ENCODE measurements around the gene CHI3L2. TPM values are rescaled to one million over a fixed set of nuclear protein-coding genes. Genes with fewer than 3 reads are reported as not detected.

CHI3L2 gene
- total and polyA plus RNA-seq, 2 of the 4 experiments (the other 2 are of a cell fraction) = 0.18 to 0.19 TPM

GRCh38 chr1:111227851-111228747 is 586 bp downstream of the CHI3L2 start:
- Histone ChIP-seq H3K9ac (ENCODE audit: low read depth, low read length) (no peak overlapping the region), H3K27ac (ENCODE audit: insufficient read depth, low read length) (peak overlapping the region; percentile 66; the same call in 1 of the 2 replicates), H4K91ac (ENCODE audit: insufficient read depth, low read depth, low read length) (no peak overlapping the region), H2AK9ac (replicated peaks; ENCODE audit: low read depth, low read length, poor library complexity) (no peak overlapping the region), H3K79me1 (ENCODE audit: low read depth in 1 of 2, low read length in 2 of 2) (no peaks in the 10 kb centered on the region), H3K4ac (ENCODE audit: low read depth, low read length) (no peak overlapping the region), H4K5ac (ENCODE audit: low read depth, low read length) (peak overlapping the region; percentile 29), H2AK5ac (ENCODE audit: low read depth, low read length) (no peak overlapping the region), H4K20me1 (ENCODE audit: insufficient read depth, low read length) (no peaks in the 10 kb centered on the region), H2AFZ (replicated peaks; ENCODE audit: low read length, poor library complexity) (peak overlapping the region; percentile 67), H3K9me3 (ENCODE audit: control insufficient read depth, insufficient read depth, low read length) (no peaks in the 10 kb centered on the region), H3K4me1 (ENCODE audit: control insufficient read depth, insufficient read depth, low read length) (peaks cover 12% of the 10 kb centered on the region), H3K9me1 (ENCODE audit: insufficient read depth, low read length) (no peaks in the 10 kb centered on the region), H2BK120ac (ENCODE audit: low read depth, low read length) (peak overlapping the region; percentile 60), H3K36me3 (ENCODE audit: control insufficient read depth, insufficient read depth, low read length) (no peaks in the 10 kb centered on the region), H3K18ac (ENCODE audit: low read depth, low read length) (peak overlapping the region; percentile 67), H3K56ac (ENCODE audit: extremely low read depth, insufficient read depth, low read length) (no peak overlapping the region), H3K23ac (ENCODE audit: low read depth, low read length) (no peak overlapping the region), H3K4me2 (ENCODE audit: low read depth, low read length) (peak overlapping the region; percentile 58), H3K4me3 (ENCODE audit: insufficient read depth, low read depth, low read length) (no peak overlapping the region), H3K14ac (replicated peaks; ENCODE audit: low read depth, low read length) (0 out of 2 replicates have a peak overlapping the region, but pooled peaks have one; percentile 21), H3K27me3 (ENCODE audit: control insufficient read depth, insufficient read depth, low read length) (no peaks in the 10 kb centered on the region), H2BK5ac (ENCODE audit: low read depth, low read length, poor library complexity, severe bottlenecking) (peak overlapping the region; percentile 35), H2BK20ac (ENCODE audit: low read depth, low read length) (no peak overlapping the region), H4K8ac (ENCODE audit: low read depth in 2 of 2, low read length in 2 of 2) (peak overlapping the region in 1 of 2 experiments; percentile 27; a peak in 1 of 4 replicates), H2BK15ac (ENCODE audit: low read depth, low read length) (no peak overlapping the region)
- DNase-seq (peak; percentile 93), ATAC-seq (ENCODE audit: low read depth) (peak; percentile 97)
- no TSS peak for BruUV-seq (replicated peaks)
- ChIA-PET CTCF (interaction anchor here (0.9 to 1.0 kb wide), 2 partner anchors 14 to 172 kb away, joined by 3 to 4 read pairs; no protein-coding TSS in a partner anchor), POLR2A (ENCODE audit: unreplicated experiment) (interaction anchor here (1.0 kb wide), 1 partner anchor 188 kb away, joined by 3 read pairs; no protein-coding TSS in a partner anchor)
- dilution Hi-C loops (cut with HindIII; ENCODE audit: low sequenced_read_pairs, unreplicated experiment) = no loop called here
- in situ Hi-C loops (cut with MboI; ENCODE audit: low sequenced_read_pairs) = loop anchor here (10.0 kb wide), 3 partner anchors 107 to 537 kb away; no protein-coding TSS in a partner anchor
- peak; percentile 87; the same call in 1 of the 2 replicates for TF ChIP-seq FOS (IDR thresholded peaks at IDR 0.05; ENCODE audit: low read depth, low read length)
- no peak for TF ChIP-seq RCOR1 (IDR thresholded peaks at IDR 0.05; ENCODE audit: insufficient replicate concordance, low read length)
- no CpG with 5 or more reads among the region's 6 CpGs for WGBS, 2 experiments (ENCODE audit: extremely low coverage in 2 of 2, insufficient read length in 1 of 2)
- intact Hi-C loops (cut with micrococcal nuclease) = loop anchor here (2.0 to 10.0 kb wide), 3 partner anchors 87 to 529 kb away; partner anchors contain the start of genes CEPT1, DDX20 and DRAM2
